Heart right ventricle (tissue), 16 donors: ENCODE measurements around the gene SLC35E3. TPM values are rescaled to one million over a fixed set of nuclear protein-coding genes. Genes with fewer than 3 reads are reported as not detected.
A peak's percentile ranks its signal among the peaks of the same experiment; 100 is the strongest.

ENCODE experiments used
- ATAC-seq, 8 donors: fragments of 200-7000 bp; cut with Tn5 transposase; one replicate each; pipeline ENCODE4 v1.9.1; 2020; ENCODE audit warnings: mild to moderate bottlenecking in 8 of 8, moderate library complexity in 8 of 8, moderate number of reproducible peaks in 1 of 8
- DNase-seq, 2 donors: peaks; one replicate each; pipeline ENCODE4 v3.0.0-alpha.2; 2020
- H3K27ac ChIP-seq, 10 donors: fragments of 200-600 bp; sonication (generic) in 2 of 10; one replicate each; pipeline versions ENCODE4 v1.5.0 to v1.8.0; 2020 to 2022; ENCODE audit warnings: mild to moderate bottlenecking in 3 of 10
- H3K27me3 ChIP-seq, 7 donors: fragments of 200-600 bp; one replicate each; pipeline ENCODE4 v1.8.0; 2021 to 2022; ENCODE audit warnings: mild to moderate bottlenecking in 2 of 7
- H3K36me3 ChIP-seq, 9 donors: fragments of 200-600 bp; sonication (generic) in 1 of 9; one replicate each; pipeline versions ENCODE4 v1.5.0 to v1.8.0; 2020 to 2022; ENCODE audit warnings: mild to moderate bottlenecking in 2 of 9
- H3K4me1 ChIP-seq, 9 donors: fragments of 200-600 bp; sonication (generic) in 1 of 9; one replicate each; pipeline versions ENCODE4 v1.5.0 to v1.8.0; 2020 to 2022; ENCODE audit warnings: mild to moderate bottlenecking in 4 of 9
- H3K4me3 ChIP-seq, 10 donors: fragments of 200-600 bp; sonication (generic) in 2 of 10; one replicate each; pipeline versions ENCODE4 v1.5.0 to v1.8.0; 2020 to 2022; ENCODE audit warnings: mild to moderate bottlenecking in 7 of 10, moderate library complexity in 2 of 10
- H3K9me3 ChIP-seq, 11 donors: fragments of 200-600 bp in 10 of 11; sonication (generic) in 2 of 11; one replicate each; pipeline versions ENCODE4 v1.5.0 to v1.8.0; 2013 to 2022; ENCODE audit warnings: mild to moderate bottlenecking in 2 of 11, control low read depth in 1 of 11, moderate library complexity in 1 of 11
- WGBS, 2 donors: extraction: QIAGEN DNeasy Blood & Tissue Kit; methylation state at CpG; one replicate each; pipeline ENCODE4 v1.1.7; 2013; ENCODE audit warnings: inconsistent platforms in 1 of 2; 5-methylcytosine and 5-hydroxymethylcytosine counted together
- intact Hi-C, 10 donors: fragments of 100-400 bp; cut with DNase I; formaldehyde crosslinking; loops; one replicate each; pipeline versions ENCODE4 v1.11.1 to v1.14.2; 2022
- polyA plus RNA-seq, 2 donors: library from polyadenylated mRNA; stranded (reverse); fragments of 200-250 nt; gene quantifications; one replicate each; pipeline ENCODE4 v1.2.3, GENCODE V29; 2013
- total RNA-seq, 10 donors: library from RNA; stranded (reverse); fragmentation: NEBNext Ultra II Directional in 3 of 10; extraction: Animal tissue kit (Norgen Biotek cat#: 25700) in 3 of 10; gene quantifications; one replicate each; pipeline versions ENCODE4 v1.2.1 to v1.2.4, GENCODE V29; 2021 to 2023
- TF ChIP-seq, protein P1 (sequence below), 9 donors: fragments of 200-600 bp; sonication (generic) in 2 of 9; IDR thresholded peaks; one replicate each; pipeline versions ENCODE4 v1.5.0 to v1.8.0; 2021 to 2022; ENCODE audit warnings: antibody characterized with exemption in 9 of 9, mild to moderate bottlenecking in 5 of 9, moderate library complexity in 1 of 9
- donor health status: Arrhythmogenic right ventricular cardiomyopathy.
- donor health status: ischemic (EF 13 %, LVEDD 7.1; RV severe dilation, severe dysfunction).
- donor health status: healthy with polysubstance abuse.
- donor health status: DM: no; HTN: yes; CAD: no.
- donor health status: DM: no; HTN: no; CAD: no.
- donor health status: ischemic (EF 25% LVEDD 6.9; RV normal size, moderate dysfunction).
- donor health status: ischemic (EF 25% LVEDD 5.7; RV mildly dilated, moderate dysfunction).
- donor health status: healthy.
- donor health status: DM: yes; HTN: yes; CAD: no.
- donor health status: Ischemic cardiomyopathy.
- donor health status: ischemic (EF 35%, LVEDD 5.7; RV mildly dilated, moderate dysfunction).
- donor health status: nonischemic (EF 11% LVEDD 7.7; RV severe dilation, severe dysfunction).
- donor health status: DM: yes; HTN: yes; CAD: no.
- donor health status: PGD.
- donor health status: ischemic (EF 29% LVEDD 5.4; RV normal size, mild dysfunction).
- donor health status: nonischemic (EF 23%, LVEDD 6.1; RV moderate dilation, normal function).

The SLC35E3 gene
- total and polyA plus RNA-seq, 12 donors = 1.8 to 8.9 (median 6.2) TPM

DNA sequence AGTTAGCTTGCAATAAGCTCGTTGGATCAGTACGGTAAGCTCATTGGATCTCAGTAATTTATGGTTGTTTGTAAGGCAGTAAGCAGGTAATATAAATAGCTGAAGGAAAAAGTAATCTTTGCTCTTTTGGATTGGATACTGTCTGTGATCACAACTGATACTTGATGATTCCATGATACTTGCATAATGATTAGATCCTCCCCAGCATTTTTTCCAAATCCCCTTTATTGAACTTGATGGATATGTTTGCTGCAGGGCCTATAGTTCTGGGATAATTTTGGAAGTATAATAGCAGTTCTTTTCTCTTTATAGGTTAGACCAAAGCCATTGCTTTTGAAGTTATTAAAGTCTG, 67.2 kb downstream of the SLC35E3 start:
- Histone ChIP-seq H3K27me3 (no peaks in the 10 kb centered on the region), H3K4me3 (no peak overlapping the region), H3K36me3 (peaks cover 0 to 93% (median 41%) of the 10 kb centered on the region in 9 donors), H3K9me3 (no peaks in the 10 kb centered on the region), H3K27ac (no peak overlapping the region), H3K4me1 (peaks cover 0 to 70% (median 26%) of the 10 kb centered on the region in 9 donors)
- TF ChIP-seq, protein P1, sequence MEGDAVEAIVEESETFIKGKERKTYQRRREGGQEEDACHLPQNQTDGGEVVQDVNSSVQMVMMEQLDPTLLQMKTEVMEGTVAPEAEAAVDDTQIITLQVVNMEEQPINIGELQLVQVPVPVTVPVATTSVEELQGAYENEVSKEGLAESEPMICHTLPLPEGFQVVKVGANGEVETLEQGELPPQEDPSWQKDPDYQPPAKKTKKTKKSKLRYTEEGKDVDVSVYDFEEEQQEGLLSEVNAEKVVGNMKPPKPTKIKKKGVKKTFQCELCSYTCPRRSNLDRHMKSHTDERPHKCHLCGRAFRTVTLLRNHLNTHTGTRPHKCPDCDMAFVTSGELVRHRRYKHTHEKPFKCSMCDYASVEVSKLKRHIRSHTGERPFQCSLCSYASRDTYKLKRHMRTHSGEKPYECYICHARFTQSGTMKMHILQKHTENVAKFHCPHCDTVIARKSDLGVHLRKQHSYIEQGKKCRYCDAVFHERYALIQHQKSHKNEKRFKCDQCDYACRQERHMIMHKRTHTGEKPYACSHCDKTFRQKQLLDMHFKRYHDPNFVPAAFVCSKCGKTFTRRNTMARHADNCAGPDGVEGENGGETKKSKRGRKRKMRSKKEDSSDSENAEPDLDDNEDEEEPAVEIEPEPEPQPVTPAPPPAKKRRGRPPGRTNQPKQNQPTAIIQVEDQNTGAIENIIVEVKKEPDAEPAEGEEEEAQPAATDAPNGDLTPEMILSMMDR (IDR thresholded peaks at IDR 0.05) = no peak
- DNase-seq = no peak
- intact Hi-C loops = loop anchor here in 1 of 10 donors (10.0 kb wide), 1 partner anchor 88 kb away; no protein-coding TSS in a partner anchor
- WGBS, 2 donors = 83 to 88% methylated on average over 2 of the region's 2 CpGs
- no peak for ATAC-seq

DNA sequence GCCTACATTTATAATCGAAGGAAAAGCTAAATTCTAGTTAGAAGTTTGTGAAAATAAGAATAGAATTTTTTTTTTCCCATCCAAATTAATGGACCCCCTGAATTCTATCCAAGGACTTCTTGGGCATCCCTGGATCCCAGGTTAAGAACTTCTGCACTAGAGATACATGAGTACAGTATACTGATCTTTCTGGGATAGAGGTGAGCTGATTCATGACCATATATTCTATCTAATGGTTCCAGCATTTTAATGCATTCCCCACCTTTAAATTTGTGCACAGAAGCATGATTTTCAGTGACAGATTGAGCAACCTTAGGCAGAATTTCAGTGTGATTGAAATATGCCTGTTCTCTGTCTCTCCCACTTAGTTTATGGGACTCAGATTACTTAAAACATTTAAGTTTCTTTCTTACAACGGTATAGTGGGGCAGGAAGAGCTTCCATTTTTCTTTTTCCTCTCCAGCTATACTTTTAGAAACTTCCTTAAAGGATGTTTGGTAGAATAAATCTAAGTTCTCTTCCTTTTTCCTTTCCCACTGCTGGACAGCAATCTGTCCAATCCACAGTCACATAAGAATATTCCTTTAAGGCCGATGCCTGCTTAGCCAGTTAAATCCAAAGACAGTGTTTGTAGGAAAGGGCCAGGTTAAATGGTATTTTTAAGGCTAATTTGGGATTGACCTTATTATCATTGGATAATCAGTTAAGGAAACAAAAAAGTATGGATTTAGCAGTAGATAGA, 68.7 kb downstream of the SLC35E3 start:
- Histone ChIP-seq H3K36me3 (peaks cover 0 to 100% (median 47%) of the 10 kb centered on the region in 9 donors), H3K9me3 (no peaks in the 10 kb centered on the region), H3K4me3 (no peak overlapping the region), H3K4me1 (peaks cover 0 to 63% (median 27%) of the 10 kb centered on the region in 9 donors), H3K27ac (peak overlapping the region in 1 of 10 donors; percentile 2), H3K27me3 (no peaks in the 10 kb centered on the region)
- ATAC-seq = no peak
- 75 to 90% methylated on average over 3 of the region's 3 CpGs for WGBS, 2 donors
- intact Hi-C loops = loop anchor here in 1 of 10 donors (10.0 kb wide), 1 partner anchor 90 kb away; no protein-coding TSS in a partner anchor
- TF ChIP-seq, protein P1 (IDR thresholded peaks at IDR 0.05) = no peak
- DNase-seq = no peak

DNA sequence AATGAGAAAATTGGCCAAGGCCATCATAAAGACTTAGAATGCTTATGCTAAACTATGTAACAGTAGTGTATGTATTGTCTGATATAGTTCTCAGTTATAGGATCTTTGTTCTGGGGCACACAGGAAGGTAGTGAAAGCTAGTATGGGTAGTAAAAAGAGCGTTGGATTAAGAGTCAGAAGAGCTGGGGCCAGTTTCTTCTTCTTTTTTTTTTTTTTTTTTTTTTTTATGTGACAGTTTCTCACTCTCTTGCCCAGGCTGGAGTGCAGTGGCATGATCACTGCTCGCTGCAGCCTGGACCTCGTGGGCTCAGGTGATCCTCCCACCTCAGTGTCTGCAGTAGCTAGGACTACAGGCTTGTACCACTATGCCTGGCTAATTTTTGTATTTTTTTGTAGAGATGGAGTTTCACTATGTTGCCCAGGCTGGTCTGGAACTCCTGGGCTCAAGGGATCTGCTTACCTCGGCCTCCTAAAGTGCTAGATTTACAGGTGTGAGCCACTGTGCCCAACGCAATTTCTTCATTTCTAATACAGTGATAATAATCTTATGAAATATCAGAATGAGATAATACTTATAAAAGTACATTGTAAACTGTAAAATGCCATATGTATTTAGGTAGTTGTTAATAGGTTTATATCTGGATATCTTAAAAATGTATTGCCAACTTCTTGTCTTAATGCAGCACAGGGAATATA, 69.4 kb downstream of the SLC35E3 start:
- H3K27me3 ChIP-seq = no peaks in the 10 kb centered on the region
- 83 to 84% methylated on average over 5 of the region's 5 CpGs for WGBS, 2 donors
- peaks cover 0 to 56% (median 27%) of the 10 kb centered on the region in 9 donors for H3K4me1 ChIP-seq
- H3K9me3 ChIP-seq = peaks cover 0 to under 1% (median 0%) of the 10 kb centered on the region in 11 donors
- H3K36me3 ChIP-seq = peaks cover 0 to 100% (median 52%) of the 10 kb centered on the region in 9 donors
- H3K4me3 ChIP-seq = no peak overlapping the region
- no peak for ATAC-seq
- peak overlapping the region in 1 of 10 donors; percentile 2 for H3K27ac ChIP-seq
- TF ChIP-seq, protein P1 (IDR thresholded peaks at IDR 0.05) = no peak
- no peak for DNase-seq
- intact Hi-C loops = loop anchor here in 1 of 10 donors (10.0 kb wide), 1 partner anchor 91 kb away; no protein-coding TSS in a partner anchor
